Activated naive CD4-positive, alpha-beta T cell treated with anti-CD3 and anti-CD28 coated beads, Interleukin-2, amount 50 U/mL, for 16 hours (primary cell): ENCODE results near the gene SUV39H1.
A peak's percentile ranks its signal among the peaks of the same experiment; 100 is the strongest.
"Not testable (repeated sequence)": the region's sequence is repeated elsewhere in the genome, so short reads cannot be mapped to it uniquely, and the experiment has no call there.

Source experiments
- DNase-seq: peaks from one replicate; pipeline ENCODE4 v3.0.0-alpha.2; 2020

The SUV39H1 gene

GRCh38 chrX:48689208-48689920 lies 7.2 kb upstream of the SUV39H1 start:
- DNase-seq, result no peak

GRCh38 chrX:48691746-48692145 lies 4.8 kb upstream of the SUV39H1 start:
- DNase-seq, result not testable (repeated sequence)

GRCh38 chrX:48694776-48695533 lies 1.6 kb upstream of the SUV39H1 start:
- no peak for DNase-seq

GRCh38 chrX:48695534-48695896 lies 1.0 kb upstream of the SUV39H1 start:
- no peak for DNase-seq

- DNase-seq, result no peak
These were observed 621 bp upstream of the SUV39H1 start for GRCh38 chrX:48695925-48696300.

- peak; percentile 25 for DNase-seq
These were observed 584 bp downstream of the SUV39H1 start for GRCh38 chrX:48696909-48697727.

- no peak for DNase-seq
These were observed 1.8 kb downstream of the SUV39H1 start for GRCh38 chrX:48698306-48698705.

GRCh38 chrX:48700246-48700645 lies 3.7 kb downstream of the SUV39H1 start:
- no peak for DNase-seq

GRCh38 chrX:48700951-48701653 lies 4.6 kb downstream of the SUV39H1 start:
- DNase-seq, result no peak

GRCh38 chrX:48702032-48702431 lies 5.5 kb downstream of the SUV39H1 start:
- no peak for DNase-seq

GRCh38 chrX:48702716-48703115 lies 6.2 kb downstream of the SUV39H1 start:
- no peak for DNase-seq

GRCh38 chrX:48703228-48703627 lies 6.7 kb downstream of the SUV39H1 start:
- no peak for DNase-seq

GRCh38 chrX:48703642-48704481 lies 7.3 kb downstream of the SUV39H1 start:
- DNase-seq, result no peak

- DNase-seq, result no peak
These were observed 9.3 kb downstream of the SUV39H1 start for GRCh38 chrX:48705871-48706270.

- no peak for DNase-seq
These were observed 13.1 kb downstream of the SUV39H1 start for GRCh38 chrX:48709522-48710112.

GRCh38 chrX:48711162-48711928 lies 14.8 kb downstream of the SUV39H1 start:
- no peak for DNase-seq

GRCh38 chrX:48711929-48712505 lies 15.5 kb downstream of the SUV39H1 start:
- DNase-seq, result no peak

- no peak for DNase-seq
These were observed 17.3 kb downstream of the SUV39H1 start for GRCh38 chrX:48713847-48714246.

- no peak for DNase-seq
These were observed 18.0 kb downstream of the SUV39H1 start for GRCh38 chrX:48714573-48714972.

GRCh38 chrX:48715072-48715471 lies 18.5 kb downstream of the SUV39H1 start:
- no peak for DNase-seq
